SHP77 (cell line): ENCODE results near the gene PLCL2.
"Not testable (repeated sequence)": the region's sequence is repeated elsewhere in the genome, so short reads cannot be mapped to it uniquely, and the experiment has no call there.

Experiments used
- DNase-seq, 2 experiments: peaks; one replicate each; lab custom pipeline; 2025; lab: John Stamatoyannopoulos, UW

Gene PLCL2

DNA sequence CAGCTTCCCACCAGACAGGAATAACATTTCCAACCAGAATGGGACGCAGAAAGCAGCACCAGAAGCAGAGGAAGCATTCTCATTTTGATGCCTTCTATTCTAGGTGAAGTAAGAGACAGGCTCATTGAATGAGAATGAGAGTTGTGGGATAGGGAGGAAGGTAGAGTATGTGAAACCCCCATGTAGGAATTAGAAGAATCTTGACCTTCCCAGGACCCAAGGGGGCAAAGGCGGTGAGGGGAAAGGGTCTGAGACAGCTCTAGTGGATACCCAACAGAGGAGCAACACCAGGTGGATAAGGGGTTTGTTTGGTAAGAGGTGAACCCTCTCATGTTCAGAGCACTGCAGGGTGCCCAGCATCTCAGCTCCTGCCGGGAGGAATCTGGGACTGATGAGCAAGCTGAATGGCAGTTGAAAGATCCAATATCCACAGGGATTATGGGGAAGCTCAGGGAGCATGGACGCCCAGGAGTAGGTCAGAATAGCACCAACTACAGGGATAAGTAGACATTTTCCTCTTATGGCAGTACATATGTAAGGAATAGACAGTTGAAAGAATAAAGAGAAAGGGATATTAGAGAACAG lies 77.0 kb downstream of the PLCL2 start:
- no peak for DNase-seq

DNA sequence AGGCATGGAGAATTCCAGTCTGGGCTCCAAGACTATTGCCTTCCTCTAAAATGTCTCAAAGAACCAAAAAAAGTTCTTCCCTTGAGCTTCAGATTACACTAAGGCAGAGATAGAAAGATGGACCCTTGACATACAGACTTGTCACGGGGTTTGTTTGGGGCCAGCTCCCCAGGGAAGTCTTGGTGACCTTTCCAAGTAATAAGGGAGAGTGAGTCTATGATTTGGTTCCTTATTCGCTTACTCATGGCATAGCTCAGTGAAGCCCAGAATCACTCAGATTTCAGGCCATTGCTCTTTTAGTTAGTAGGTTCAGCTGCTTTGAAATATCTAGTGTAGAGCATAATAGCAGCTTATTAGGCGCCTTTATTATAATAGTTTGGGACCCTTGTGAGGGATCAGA lies 90.3 kb downstream of the PLCL2 start:
- DNase-seq: no peak

DNA sequence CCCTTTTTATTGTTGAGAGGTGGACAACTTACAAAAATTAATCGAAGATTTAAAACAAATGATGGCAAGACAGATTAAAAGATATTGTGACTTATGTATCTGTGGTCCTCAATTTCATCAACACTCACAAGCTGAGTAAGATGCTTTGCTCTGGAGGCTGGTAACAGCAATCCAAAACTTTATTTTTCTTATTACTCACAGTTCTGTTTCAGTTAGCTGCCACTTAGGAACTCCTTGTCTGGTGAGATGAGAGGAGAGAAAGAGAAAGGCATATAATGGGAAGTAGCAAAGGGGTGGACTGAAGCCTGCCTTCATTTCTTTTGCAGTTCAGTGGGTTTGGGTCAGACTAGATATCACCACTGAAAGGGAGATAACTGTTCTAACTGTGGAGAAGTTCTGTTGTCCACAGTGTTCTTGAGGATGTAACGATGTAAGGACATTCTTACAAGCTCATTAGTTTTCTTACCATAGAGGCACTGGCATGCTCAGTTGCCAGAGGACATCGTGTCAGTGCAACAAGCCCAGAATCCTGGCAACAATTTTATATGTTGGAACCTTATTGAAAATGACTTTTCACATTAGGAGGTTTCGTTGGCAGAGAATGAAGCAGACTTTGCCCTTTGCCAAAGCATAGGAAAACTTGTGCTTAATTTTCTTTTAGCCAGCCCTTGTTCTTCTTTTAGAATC lies 93.6 kb downstream of the PLCL2 start:
- DNase-seq: no peak

DNA sequence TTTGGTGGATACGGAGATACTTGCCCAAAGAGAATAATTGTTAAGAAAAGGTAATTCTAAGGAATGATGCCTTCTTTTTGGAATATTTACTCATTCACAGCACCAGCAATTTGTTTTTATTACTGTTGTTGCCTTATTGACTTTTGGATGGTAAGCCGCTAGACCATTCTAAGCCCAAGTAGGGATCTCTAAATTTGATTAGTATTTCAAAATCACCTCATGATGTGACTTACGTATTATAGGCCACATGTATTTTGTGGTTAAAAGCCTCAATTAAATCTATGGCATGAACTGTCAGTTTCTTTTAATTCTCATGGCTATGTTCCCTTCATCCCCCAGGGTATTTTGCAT lies 94.1 kb downstream of the PLCL2 start:
- DNase-seq: no peak

DNA sequence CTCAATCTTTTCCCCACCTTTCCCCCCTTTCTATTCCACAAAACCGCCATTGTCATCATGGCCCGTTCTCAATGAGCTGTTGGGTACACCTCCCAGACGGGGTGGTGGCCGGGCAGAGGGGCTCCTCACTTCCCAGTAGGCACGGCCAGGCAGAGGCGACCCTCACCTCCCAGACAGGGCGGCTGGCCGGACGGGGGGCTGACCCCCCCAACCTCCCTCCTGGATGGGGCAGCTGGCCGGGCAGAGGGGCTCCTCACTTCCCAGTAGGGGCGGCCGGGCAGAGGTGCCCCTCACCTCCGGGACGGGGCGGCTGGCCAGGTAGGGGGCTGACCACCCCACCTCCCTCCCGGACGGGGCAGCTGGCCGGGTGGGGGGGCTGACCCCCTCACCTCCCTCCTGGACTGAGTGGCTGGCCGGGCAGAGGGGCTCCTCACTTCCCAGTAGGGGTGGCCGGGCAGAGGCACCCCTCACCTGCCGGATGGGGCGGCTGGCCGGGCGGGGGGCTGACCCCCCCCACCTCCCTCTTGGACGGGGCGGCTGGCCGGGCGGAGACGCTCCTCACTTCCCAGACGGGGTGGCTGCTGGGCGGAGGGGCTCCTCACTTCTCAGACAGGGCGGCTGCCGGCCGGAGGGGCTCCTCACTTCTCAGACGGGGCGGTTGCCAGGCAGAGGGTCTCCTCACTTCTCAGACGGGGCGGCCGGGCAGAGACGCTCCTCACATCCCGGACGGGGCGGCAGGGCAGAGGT lies 95.2 kb downstream of the PLCL2 start:
- not testable (repeated sequence) for DNase-seq

DNA sequence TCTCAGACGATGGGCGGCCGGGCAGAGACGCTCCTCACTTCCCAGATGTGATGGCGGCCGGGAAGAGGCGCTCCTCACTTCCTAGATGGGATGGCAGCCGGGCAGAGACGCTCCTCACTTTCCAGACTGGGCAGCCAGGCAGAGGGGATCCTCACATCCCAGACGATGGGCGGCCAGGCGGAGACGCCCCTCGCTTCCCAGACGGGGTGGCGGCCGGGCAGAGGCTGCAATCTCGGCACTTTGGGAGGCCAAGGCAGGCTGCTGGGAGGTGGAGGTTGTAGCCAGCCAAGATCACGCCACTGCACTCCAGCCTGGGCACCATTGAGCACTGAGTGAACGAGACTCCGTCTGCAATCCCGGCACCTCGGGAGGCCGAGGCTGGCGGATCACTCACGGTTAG lies 95.8 kb downstream of the PLCL2 start:
- DNase-seq: not testable (repeated sequence)

DNA sequence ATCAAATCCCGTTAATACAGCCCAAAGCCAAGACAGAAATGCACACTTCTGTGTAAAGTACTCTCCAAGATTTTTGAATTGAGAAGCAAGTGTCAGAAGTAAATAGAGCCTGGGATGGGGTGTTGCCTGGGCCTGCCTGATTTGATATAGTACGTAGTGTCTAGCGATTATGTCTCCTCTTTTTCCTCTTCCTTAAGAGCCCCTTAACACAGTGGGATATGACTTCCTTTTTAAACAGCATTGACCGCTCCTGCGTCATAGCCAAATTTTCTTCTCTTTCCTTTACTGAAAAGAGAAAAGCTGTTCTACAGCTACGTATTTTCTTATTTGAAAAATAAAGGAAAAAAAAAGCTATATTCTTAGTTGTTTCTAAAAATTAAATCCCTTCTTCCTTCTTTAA lies 97.7 kb downstream of the PLCL2 start:
- DNase-seq: no peak

DNA sequence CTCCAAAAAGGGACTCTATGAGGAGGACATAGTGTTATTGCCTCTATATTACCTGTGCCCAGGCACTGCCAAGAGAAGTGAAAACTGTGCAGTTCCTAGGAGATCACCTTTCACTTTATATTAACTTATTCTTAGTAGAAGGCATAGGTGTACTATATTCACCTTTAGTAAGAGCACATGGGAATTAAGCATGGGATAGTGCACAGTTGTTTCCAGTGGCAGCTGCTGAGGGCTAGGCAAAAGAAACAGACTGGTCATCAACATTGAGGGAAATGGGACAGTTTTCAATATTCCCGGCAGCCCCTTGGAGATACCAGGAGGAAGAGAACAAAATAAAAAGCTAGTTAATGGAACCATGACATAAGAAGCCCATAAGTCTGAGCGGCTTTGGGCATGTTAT lies 100.9 kb downstream of the PLCL2 start:
- DNase-seq: no peak

DNA sequence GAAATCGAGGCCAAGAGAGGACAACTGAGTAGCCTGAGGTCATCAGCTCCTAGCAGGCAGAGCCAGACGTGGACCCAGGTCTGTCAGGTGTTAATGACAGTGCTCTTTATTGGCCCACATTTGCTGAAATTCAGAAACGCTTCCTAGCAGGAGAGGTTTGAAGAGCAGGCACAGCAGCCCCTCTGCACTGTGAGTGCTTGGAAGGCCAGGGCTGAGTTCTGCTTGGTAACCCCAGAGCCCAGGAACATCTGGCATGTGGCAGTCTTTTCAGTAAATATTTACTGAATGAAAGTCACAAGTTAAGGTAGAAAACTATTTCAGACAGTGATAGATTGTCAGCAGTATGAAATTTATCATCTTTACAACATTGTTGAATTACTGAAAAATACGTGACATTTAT lies 102.4 kb downstream of the PLCL2 start:
- no peak for DNase-seq

DNA sequence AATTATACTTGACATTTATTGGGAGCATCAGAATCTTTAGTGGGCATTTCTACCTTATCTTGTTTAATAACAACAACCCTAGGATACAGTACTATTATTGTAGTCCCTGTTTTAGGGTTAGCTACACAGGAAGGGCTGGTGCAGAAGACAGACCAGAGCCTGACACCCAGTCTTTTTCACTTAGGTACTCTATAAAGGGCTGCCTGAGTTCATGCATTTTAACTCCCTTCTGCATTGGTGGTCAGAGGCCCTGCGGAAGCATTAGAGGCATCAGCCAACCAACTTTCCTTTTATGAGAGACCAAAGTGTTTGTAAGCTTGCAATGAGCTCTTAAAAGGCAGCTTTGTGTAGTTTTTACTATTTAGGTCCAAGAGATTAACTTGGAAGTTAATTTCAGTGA lies 105.4 kb downstream of the PLCL2 start:
- no peak for DNase-seq

DNA sequence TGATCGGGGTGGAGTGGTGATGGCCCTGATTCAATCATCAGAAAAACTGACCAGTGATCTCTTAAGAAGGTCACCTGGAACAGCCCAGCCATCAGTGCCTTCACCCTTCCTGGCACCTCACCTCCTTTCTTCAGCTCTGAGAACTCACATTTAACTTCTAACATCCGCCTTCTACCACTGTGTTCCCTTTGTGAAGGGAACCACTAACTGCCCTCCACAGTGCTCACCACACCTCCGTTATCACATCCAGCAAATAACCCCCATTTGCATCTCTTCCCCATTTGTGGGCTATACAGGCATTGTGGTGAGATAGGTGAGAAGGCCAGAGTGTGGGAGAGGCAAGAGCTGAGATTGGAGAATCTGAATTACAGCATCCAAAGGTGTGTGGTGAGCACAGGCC lies 107.4 kb downstream of the PLCL2 start:
- no peak for DNase-seq

DNA sequence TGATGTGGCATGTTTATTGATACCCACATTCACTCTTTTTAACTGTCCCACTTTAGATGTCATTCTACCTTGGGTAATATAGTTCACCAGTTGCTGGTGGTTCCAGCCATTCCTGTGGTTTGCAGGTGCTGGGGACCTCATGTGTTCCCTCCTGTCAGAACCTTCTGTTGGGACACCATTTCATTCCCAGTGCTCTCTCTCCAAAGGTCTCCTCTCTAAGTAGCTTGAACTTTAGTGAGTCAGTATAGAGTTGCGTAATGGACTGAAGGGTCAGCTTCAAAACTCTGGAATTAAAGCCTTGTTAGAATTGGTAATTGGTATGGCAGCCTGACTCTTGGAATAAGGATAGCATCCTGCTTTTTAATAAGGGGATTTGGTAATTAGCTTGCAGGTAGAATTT lies 108.5 kb downstream of the PLCL2 start:
- no peak for DNase-seq

DNA sequence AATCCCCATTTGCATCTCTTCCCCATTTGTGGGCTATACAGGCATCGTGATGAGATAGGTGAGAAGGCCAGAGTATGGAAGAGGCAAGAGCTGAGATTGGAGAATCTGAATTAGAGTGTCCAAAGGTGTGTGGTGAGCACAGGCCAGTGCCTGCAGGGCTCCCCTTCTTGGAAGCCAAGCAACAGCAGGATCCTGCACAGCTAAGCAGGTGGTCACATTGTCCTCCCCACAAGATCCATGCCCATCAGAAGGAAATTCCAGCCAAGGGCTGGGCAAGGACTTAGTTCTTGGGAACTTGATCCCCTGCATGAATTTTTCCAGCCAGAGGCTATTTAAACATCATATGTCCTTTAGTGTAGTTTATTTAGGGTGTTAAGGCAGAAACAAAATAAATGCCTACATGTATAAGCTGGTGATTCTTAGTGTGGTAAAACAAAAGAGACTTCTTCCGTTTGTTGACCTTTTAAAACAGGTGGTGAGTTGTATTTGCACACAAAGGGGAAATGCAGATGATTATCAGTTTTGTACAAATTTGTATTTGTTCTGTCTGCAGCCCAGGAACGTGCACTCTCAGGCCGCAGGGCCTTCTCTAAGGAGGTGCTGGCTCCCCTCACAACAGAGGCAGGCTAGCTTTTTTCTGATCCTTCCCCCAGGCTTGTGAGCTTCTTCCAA lies 110.2 kb downstream of the PLCL2 start:
- peak in 1 of 2 experiments; percentile 5 for DNase-seq

DNA sequence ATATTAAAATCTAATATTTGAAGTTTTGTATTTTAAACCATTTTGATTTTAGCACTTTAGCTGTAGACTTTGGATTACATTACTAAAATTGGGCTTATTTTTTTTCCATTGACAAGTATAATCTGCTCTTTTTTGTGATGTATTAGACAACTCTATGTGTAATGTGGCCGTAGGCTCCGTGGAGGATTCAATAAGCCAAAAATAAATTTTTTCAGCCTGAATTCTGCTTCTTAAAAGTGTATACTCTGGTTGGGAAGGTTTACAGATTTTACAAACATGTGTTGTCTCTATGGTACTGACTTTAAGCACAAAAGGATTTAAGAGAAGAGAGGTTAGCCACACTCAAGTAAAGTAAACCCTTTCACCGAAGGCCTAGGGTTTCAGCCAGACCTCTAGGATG lies 110.8 kb downstream of the PLCL2 start:
- DNase-seq: no peak

DNA sequence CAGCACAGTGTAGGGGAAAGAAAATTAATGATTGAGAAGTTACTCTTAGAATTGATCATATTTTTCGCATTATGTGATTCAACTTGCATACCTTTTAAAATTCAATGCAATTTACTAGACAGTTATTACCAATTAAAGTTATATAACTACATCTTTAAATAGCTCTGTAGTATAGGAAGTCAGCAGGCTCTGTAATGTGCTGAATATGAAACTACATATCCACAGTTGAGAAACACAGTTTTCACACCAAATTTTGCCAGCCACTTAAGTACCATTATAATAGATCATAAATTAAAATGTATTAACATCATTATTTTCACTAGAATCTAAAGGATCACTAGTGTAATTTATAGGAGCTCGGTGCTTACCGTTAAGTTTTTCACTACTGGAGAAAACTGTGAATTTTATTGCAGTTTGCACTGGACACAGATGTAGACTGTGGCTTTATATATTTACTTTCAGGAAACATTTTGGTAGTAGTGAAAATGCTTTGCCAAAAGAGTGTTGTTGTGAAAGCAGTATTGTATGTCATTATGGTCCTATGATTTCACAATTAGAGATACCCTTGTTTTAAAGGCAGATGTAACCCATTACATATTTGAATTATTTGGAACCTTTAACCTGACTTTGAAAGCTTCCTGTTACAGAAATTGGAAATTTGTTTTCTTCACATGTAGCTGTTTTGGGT lies 113.6 kb downstream of the PLCL2 start:
- DNase-seq: no peak

DNA sequence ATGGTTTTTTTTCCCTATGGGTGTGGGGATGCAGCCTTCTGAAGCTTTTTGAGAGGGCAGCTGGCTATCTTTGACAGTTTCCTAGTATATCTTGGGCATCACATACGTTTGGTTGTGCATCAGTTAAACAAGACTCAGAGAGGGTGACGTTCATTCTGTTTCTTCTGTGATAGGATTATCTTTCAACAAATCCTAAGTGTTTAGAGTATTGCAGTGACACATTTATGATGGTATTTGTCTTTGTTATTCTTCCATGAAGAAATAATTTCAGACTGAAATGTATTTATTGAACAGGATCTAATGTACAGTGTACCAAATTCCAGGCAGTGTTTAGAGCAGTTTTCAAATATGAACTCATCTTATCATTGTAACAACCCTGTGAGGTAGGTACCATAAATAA lies 114.4 kb downstream of the PLCL2 start:
- DNase-seq: no peak

DNA sequence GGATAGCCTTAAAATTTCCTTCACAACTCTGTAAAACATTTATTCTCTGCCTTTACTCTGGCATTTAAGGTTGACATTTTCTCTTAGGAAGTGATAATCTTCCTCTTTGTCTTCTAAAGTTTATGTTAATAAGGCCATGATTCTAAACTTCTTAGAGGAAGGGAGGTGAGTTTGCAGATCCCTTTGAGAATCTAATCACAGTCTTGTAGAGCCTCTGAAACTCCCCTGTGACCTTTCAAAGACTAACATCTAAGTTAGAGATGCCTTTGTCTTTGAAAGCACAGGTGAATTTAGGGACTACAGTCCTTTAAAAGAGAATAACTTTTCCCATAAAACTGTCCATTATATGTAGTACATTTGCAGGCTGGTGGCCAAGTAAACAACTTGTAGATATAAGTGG lies 115.1 kb downstream of the PLCL2 start:
- DNase-seq: no peak

DNA sequence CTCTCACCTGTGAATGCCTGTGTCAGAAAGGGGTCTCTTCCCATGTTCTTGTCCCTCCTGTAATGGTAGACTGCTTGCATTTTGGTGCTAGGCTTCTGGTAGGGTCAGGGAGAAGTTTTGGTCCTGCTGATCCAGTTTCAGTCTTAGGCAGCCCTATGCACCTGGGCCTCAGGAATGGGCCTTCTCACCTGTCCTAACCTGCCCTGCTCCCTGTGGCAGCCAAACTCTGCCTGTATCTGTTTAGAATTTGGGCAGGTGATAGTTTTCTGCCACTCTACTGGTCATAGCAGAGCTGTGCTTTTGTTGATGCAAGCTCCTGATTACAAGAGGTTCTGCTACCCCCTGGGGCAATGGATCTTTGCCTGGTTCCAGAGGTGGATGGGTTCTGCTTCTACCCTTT lies 118.7 kb downstream of the PLCL2 start:
- no peak for DNase-seq

DNA sequence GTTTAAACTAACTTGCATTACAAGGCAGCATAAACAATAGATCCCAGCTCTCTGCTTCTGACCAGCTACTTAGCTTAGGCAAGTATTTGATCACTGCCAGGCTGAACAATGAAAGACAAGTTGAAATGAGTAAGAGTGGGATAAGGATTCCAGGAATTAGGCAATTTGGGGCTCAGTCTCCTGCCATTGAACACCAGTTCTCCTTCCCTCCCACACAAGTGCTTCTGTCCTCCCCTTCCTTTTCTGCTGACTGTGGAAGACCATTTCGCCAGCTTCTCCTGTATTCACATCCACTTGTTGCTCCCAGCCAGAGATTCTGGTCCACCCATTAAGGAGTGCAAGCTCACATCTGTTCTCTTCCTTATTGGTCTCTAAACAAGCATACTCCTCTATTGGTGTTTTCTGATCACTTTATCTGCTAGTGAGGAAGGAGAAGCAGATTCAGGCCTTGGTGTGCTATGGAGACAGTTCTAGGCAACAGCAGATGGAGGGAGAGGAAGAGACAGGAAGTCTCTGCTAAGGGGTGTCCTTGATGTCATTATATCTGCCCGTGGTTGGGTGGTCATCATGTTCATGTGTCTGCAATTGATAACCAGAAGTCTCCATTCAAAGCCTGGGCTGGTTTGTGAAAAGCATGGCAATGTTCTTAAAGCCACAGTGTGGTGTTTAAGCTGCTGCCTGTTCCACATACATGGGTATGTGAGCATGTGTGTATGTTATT lies 121.5 kb downstream of the PLCL2 start:
- DNase-seq: no peak

DNA sequence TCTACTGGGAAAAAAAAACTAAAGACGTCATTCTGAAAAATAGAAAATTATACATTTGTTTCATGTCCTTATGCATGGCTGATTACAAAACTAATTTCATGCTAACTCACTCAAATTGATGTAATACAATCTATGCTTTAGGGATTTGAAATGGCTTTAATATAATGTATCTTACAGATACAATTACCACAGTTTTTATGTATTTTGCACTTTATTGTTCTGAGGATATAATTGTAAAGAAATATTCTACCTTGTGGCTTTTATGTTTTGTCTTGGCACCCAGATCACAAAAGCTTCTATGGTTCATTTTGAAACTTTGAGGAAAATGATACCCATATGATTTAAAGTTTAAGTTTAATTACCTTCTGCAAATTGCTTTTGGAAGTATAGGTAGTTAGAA lies 122.5 kb downstream of the PLCL2 start:
- DNase-seq: no peak

DNA sequence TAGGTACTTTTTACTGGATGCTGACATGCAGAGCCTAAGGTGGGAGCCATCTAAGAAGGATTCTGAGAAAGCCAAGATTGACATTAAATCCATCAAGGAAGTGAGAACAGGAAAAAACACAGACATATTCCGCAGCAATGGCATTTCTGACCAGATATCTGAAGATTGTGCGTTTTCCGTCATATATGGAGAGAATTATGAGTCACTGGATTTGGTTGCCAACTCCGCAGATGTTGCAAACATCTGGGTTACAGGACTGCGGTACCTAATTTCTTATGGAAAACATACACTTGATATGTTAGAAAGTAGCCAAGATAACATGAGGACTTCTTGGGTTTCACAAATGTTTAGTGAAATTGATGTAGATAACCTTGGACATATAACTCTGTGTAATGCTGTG lies 125.1 kb downstream of the PLCL2 start:
- no peak for DNase-seq
